GM04504 (cell line): ENCODE data around the gene GSX1.
"Not testable (repeated sequence)": the region's sequence is repeated elsewhere in the genome, so short reads cannot be mapped to it uniquely, and the experiment has no call there.

Experiments used
- DNase-seq: peaks from one replicate; pipeline ENCODE4 v3.0.0-alpha.2; 2012; ENCODE audit warnings: low read depth

Gene GSX1

DNA sequence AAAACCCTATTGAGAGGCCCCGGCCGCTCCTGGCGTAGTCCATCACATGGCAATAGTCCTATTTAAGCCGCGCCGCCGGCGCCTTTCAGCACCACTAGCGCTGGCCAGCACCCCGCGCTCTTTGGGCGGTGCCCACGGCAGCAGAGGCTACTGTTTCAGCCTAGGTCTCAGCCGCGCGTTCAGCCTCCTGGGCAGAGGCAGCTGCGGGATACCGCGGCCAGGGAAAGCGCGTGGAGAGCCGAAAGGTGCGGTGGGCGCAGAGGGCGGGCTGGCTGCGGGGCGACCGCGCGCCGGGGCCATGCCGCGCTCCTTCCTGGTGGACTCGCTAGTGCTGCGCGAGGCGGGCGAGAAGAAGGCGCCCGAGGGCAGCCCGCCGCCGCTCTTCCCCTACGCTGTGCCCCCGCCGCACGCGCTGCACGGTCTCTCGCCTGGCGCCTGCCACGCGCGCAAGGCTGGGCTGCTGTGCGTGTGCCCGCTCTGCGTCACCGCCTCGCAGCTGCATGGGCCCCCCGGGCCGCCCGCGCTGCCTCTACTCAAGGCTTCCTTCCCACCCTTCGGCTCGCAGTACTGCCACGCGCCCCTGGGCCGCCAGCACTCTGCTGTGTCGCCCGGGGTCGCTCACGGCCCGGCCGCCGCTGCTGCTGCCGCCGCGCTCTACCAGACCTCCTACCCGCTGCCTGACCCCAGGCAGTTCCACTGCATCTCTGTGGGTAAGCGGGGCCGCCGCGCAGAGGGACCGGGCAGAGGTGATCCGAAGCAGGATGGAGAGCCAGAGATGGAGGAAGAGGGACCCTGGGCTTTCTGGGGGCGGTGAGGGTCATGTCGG lies at the start of gene GSX1:
Gene GSX1, plus strand, starts transcription at position 91 of the 826 bp plus-strand sequence. Its CDS starts 208 bp downstream, at position 299.
- peak; percentile 24 for DNase-seq

DNA sequence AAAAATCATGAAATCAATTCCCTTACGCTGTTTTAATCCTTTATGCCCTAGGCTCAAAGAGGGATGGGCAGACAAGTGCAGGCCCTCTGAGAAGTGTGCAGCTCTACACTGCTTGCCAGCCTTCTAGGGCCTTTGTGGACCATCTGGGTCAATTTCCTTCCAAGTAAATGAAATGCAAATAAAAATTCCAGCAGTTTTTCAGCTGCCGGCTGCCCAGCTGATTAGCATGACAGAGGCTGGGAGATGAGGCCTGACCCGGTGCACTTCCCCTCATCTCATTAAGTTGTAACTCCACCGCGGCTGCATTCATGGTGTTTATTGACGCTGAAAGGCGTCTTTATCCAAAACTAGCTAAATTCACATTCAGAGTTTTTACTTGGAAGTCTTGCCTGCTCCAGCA lies 47.5 kb upstream of the GSX1 start:
- no peak for DNase-seq

DNA sequence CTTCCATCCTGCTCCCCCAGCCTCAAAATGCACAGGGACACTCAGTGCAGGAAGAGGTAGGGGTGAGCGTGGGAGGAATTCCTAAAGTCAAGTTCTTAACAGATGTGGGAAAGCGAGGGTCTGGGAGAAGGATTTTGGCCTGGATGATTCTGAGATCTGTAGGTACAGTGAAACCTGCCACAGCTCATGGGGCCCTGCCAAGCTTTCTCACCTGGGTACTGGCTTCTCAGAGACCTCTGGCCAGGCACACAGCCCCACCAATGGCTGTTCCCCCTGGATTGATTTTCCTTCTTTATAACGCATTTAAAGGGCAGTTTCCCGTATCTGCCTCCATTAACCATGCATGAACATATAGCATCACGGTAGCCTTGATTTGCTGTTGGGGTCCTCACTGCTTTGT lies 47.0 kb upstream of the GSX1 start:
- no peak for DNase-seq

DNA sequence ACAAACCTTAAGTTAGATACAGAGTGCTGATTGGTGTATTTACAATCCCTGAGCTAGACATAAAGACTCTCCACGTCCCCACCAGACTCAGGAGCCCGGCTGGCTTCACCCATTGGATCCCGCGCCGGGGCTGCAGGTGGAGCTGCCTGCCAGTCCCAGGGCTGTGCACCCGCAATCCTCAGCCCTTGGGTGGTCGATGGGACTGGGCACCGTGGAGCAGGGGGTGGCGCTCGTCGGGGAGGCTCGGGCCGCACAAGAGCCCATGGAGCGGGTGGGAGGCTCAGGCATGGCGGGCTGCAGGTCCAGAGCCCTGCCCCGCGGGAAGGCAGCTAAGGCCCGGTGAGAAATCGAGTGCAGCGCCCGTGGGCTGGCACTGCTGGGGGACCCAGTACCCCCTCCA lies 44.1 kb upstream of the GSX1 start:
- not testable (repeated sequence) for DNase-seq

DNA sequence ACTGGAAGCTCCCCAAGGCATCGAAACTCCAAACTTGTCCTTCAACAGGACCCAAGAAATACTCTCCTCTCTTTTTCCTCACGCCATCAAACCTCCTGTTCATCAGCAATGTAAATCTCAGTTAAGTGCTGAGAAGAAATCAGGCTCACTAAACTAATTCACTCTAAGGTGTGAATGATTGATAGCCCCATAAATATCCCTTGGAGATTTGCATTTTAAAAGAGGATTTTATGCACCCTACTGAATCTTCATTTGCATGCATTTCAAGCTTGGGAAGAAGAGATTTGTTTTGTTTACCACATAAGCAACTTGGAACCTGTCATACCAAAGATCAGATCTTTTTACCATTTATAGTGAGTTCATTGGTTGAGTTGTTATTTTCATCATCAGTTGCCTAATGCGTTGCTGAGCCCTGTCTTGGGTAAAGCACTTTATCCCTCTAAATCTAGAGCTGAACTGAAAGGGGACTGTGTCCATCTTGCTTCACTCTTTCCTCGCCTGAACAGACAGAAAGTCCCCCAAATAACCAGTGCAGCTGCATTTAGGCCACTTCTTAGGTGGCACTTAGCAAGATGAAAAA lies 40.2 kb upstream of the GSX1 start:
- DNase-seq: no peak

DNA sequence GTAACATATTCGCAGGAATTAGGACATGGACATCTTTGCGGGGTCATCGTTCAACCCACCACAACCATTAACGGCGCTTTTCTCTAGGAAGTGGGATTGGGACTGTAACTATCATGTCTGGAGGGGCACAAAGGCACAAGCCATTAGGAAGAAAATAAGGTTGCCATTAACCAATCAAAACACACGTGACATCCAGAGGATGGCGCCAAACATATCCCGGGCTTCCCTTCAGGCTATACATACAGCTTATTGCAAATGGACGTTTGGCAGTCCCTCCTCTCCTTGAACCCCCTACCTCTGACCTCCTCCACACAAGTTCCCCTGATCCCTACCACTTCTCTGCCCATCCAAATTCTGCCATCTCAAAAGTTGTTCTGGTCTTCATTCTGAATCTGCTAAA lies 26.6 kb upstream of the GSX1 start:
- DNase-seq: no peak

DNA sequence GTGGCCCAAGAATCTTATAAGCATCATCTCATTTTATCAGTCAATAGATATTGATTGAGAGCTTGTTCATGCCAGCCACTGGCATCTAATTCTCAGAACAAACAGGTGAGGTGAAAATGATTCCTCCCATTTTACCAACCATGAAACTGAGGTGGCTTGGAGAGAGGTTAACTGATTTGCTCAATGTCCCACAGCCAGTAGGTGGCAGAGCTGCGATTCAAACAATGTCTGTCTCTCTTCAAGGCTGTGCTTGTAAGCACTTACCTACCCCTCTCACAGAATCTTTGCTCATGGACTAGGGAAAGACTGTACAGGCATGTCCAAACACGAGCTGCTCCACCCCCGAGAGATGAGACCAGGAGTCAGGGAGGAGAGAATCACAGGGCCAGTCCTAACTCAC lies 21.5 kb upstream of the GSX1 start:
- no peak for DNase-seq

DNA sequence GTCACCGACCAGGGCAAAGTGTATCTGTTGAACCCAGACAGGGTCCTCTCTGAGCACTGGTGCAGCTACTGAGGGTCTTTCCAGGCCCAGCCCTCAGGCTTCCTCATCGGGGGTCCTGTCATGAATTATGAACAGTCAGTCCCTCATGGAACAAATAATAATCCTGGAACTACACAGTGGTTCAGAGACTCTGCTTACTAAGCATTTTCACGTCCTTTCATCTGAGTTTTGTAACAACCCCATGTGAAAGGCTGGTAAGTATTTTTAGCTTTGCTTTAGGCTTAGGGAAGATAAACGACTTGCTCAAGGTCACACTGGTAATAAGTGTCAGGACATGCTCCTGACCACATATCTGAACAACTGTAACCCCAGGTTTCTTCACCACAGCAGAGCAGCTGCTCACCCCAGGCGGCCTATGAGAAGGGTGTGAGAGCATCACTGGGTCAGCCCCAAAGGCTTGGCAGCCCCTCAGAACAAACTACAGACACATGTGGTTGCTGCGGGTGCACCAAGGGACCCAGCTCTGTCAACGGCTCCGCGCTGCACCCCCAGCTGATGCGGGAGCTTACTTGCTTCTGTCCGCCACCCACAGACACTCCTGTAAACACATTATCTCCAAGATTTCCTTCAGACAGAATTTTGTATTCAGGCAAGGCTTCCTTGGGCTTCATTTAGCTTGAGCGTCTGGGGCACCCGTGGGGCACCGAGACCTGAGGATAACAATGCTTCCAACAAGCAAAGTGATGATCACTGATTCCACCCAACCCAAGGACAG lies 19.4 kb upstream of the GSX1 start:
- no peak for DNase-seq

DNA sequence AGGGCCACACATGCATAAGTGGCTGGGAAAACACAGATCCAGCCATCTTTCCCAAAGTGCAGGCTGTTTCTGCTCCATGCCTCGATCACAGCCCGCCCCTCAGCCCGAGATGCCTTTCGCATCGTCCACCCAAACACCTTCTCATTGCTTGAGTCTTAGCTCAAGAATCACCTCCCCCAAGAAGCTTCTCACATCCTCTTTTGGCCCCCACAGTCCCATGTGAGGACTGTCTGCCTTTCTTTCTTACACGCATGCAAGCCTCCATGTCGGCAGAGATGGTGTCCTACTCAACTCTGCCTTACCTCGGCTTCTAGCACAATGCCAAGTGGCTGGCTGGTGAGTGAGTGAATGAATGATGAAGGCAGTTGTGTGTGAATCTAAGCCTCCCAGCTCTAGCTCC lies 18.1 kb upstream of the GSX1 start:
- no peak for DNase-seq

DNA sequence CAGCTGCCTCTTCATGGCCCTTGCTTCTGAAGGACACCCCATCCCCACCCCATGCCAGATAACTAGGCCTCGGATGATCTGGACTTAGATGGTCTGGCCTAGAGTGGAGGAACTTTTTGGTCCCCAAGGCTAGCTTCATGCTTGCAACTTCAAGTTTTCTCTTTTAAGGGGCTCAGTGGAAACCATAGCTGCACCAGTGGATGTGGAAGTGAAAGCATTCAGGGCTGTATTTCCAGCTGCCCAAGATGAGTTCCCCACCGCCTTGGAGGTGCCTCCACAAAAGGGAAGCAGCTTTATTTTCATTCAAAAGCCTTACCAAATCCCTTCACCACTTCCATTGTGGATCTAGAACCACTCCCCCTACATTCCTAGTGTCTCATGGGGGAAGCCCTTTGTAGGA lies 17.6 kb upstream of the GSX1 start:
- no peak for DNase-seq

DNA sequence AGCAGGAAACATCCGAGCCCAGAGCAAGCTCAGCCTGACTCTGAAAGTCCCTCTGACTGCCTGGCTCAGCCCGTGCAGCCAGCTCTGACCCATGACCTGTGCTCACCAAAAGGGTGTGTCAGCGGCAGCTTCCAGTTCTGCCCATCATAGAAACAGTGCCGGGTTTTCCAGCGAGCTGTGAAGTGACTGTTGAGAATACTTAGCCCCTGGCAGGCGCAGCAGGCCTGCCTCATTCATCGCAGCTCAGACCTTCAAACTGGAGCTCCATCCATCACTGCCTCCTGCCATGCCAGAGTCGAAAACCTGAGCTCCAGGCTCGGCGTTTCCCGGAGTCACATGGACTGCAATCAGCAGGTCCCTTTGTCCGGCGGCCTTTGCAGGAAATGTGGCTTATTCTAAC lies 16.3 kb upstream of the GSX1 start:
- DNase-seq: no peak

DNA sequence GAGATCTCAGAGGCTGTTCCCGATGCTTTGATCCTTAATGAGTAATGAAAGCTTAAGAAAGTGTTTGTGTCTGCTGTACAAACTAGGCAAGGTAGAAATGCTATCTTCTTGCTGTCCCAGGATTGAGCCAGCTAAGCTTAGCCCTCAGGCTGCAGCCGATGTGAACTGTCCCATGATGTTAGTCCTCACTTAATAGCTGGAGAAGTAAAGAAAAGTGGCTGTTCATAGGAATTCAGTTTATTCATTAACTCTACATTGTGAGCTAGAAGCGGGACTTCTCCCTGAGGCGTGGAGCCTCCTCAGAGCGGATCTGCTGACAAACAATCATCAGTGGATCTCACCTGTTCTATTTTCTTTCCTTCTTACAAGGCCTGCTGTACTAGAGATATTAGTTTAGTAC lies 10.1 kb upstream of the GSX1 start:
- no peak for DNase-seq

DNA sequence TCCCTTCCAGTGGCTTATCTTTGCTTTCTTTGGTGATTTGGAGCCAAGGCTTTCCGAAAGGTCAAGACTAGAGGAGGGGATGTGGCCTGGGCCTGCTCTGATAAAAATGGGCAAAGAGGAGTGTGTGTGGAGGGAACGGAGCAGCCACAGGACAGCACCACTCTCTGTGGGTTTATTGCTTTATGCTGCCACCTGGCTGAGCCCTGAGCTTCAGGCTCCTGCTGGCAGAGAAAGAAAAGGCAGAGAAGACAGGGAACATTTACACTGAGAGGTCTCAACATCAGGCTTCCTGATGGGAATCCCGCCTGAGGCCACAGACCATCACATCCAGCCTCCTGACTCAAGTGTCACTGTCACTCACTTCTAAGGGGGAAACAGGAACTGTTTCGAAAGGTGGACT lies 9.2 kb upstream of the GSX1 start:
- DNase-seq: no peak

DNA sequence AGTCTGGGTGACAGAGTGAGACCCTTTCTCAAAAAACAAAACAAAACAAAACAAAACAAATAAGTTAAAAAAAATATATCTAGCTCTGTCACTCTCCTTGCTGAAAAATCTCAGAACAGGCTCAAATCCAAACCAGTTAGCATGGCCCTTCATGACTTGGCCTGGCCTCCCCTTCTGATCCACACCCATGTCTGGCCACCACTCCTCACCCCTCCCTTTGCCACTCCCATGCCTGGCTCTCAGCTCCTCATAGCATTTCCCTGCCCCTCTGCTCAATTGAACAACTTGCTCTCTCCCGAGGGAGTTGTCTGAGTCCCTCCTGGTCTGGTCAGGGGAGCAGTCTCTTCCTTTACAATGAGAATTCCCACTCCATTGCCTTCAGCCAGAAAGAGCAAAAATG lies 4.0 kb upstream of the GSX1 start:
- no peak for DNase-seq

DNA sequence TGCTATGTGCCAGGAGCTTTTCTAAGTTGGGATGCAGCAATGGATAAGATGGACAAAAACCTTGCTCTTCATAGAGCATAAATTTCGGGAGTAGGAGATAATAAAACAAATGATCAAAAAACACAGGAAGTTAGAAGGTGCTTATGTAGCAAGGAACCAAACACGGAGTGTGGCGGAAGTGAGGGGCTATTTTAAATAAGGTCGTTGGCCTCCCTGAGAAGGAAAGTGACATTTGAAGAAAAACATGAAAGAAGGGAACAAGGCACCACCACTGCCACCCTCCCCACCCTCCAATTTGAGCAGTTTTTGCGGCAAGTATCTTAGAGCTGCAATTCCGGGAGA lies 3.2 kb upstream of the GSX1 start:
- DNase-seq: no peak

DNA sequence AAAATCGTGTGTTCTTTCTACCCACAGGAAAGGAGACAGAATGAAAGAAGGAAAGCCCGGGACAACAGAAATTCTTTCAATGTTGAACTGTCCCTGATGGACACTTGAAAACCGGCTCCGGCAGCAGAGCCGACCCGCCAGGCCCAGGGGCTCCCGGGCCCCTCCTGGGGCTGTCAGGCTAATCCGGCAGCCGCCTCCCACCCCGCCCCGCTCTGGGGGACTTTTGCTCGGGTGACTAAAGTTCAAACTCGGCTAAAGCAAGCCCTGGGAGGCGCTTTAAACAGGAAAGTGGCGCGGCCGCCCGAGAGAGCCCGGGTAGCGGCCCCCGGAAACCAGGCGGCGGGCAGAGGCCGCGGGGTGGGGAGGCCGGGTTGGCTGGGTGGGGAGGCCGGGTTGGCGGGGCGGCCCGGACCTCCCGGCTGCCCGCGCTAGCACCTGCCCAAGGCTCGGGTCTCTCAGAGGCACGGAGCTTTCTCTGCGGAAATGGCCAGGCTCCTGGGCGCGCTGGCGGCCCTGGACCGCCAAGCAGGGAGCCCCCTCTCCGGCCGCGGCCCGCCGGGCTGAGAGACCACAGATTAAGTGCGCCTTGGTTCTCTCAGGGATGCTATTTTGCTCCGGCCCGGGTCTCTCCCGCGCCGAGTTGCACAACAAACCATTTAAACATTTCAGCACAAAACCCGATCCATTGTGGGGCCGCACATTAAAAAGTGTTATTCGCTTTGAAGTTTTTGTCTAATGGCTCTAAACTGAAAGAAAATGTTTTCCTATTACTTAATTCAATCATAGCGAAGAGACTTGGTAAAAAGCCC lies 2.6 kb upstream of the GSX1 start:
- DNase-seq: no peak

DNA sequence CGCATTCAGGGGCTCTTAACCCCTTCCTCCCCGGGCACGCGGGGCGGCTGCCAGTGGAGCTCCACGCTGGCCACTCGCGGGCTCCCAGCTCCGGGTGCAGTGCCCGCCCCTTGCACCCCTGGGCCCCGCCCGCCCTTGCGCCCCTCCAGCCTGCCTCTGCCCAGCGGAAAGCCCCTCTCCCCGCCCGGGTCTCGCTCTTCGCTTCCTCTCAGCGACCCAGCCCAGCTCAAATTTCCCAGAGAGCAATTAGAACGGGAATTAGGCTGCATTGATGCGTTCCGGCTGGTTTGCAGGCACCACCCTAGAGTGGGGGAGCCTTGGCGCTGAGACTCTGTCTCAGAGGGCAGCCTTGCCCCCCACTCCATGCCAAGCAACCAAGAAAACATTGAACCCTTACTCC lies 1.8 kb upstream of the GSX1 start:
- no peak for DNase-seq

DNA sequence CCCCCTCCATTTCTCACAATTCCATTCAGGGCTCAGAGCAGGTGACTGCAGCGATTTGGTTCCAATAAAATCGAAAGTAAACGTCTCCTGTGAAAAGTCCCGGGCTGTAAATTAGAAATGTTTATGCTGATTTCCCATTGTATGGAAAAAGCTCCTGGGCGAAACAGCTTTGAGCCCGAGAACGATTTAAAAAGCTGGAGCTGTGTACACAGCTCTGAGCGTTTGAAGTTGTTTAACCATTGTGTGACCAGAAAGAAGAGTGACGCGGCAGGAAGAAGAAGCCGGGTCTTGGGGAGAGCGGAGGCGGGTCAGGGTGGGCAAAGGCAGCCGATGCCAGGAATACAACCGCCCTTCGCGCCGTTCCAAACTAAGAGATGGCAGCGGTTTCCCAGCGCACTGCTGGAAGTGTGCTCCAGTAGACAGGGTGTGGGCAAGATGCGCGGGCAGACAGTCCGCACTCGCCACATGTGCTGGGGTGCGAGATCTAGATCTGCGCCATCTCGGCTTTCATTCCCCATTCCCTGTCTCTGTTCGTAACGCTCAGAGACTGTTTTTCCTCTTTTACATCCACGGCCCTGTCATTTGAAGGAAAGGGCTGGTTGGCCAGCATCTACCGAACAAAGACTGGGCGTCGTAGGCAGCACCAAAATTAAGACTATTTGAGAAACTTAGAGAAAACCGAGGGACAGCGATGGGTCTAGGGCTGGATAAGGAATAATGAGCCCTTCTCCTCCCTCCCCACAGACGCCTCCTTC lies 960 bp upstream of the GSX1 start:
- no peak for DNase-seq

DNA sequence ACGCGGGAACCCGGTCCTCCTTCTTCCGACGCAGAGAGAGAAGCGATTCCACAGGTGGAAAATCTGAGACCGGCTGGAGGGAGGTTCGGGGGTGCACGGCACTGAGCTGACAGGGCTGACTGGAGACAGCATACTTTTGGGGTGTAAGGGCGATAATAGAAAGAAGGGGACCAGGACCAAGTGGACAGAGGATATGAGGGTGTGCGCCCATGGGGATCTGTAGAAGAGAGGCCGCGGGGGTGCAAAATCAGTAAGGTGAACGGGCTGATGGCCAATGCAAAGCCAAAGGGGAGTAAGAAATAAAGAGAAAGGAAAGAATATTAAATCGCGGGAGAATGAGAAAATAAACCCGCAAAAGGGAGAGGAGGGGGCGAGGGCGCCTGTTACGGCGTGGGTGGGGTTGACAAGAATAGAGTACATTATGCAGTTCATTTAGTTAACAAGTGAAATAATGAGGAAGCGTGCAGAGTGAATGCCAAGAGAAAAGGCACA lies 336 bp upstream of the GSX1 start:
- no peak for DNase-seq

DNA sequence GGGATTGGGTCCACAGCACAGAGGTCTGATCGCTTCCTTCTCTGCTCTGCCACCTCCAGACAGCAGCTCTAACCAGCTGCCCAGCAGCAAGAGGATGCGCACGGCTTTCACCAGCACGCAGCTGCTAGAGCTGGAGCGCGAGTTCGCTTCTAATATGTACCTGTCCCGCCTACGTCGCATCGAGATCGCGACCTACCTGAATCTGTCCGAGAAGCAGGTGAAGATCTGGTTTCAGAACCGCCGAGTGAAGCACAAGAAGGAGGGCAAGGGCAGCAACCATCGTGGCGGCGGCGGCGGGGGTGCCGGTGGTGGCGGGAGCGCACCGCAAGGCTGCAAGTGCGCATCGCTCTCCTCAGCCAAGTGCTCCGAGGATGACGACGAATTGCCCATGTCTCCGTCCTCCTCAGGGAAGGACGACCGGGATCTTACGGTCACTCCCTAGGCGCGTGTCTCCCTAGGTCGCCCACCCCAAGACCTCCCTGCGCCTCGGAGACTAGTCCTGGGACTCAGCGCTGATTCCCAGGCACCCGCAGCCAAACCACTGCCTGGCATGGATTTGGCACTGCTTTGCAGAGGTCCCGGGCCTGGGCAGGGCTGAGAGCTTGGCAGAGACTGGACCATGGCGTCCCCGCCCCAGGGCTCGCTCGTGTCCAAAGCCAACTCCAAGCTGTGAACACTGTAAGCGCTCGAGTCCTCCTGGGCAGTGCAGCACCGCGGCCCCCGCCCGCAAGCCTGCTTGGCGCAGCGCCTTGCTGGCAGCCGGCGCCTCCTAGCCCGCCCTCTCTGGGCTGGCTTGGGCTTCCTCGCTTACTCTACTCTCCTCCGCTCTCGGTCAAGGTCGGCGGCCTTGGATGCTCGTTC lies 1.5 kb downstream of the GSX1 start:
- no peak for DNase-seq

DNA sequence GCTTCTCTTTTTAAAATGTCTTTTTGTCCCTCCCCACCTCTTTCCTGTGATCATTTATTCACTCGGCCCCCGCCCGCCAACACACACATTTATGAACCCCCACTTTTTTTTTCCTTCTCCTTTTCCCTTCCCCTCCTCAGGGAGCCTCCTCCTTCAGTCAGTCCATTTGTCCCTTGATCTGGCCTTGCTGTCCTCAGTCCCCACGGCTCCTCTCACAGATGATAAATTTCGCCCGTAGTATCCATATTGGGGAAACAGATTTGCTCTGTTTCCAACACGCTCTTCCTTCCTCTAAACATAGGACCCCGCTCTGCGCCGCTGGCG lies 2.0 kb downstream of the GSX1 start:
- DNase-seq: no peak
